ENCODE results near the gene KARS1.

- TF ChIP-seq CTCF (IDR thresholded peaks at IDR 0.05) (no peak), POLR2AphosphoS5 (IDR thresholded peaks at IDR 0.05) (no peak), EP300 (IDR thresholded peaks at IDR 0.05) (no peak), POLR2A (IDR thresholded peaks at IDR 0.05) (no peak)
Measured at GRCh38 chr16:75632857-75633256, 14.6 kb downstream of the KARS1 start.

Data from gastroesophageal sphincter (tissue), 3 donors.